Esophagus squamous epithelium (tissue), 4 donors: ENCODE results near the gene HUS1.

Experiments
- POLR2A ChIP-seq, 4 donors: fragments of 450-650 bp; IDR thresholded peaks; one replicate each; pipeline ENCODE4 v1.6.1; 2017; ENCODE audit warnings: antibody characterized with exemption in 4 of 4, mild to moderate bottlenecking in 4 of 4, moderate library complexity in 3 of 4
- TF ChIP-seq, protein P1 (sequence below), 6 experiments: fragments of 450-650 bp in 4 of 6; fragments of 200-600 bp in 2 of 6; sonication (generic) in 2 of 6; IDR thresholded peaks; one replicate each; pipeline ENCODE4 v1.5.1; 2016 to 2019; ENCODE audit warnings: antibody characterized with exemption in 6 of 6, mild to moderate bottlenecking in 4 of 6, moderate library complexity in 4 of 6

GRCh38 chr7:47950714-47951113, 28.7 kb downstream of the HUS1 start:
- TF ChIP-seq, protein P1, sequence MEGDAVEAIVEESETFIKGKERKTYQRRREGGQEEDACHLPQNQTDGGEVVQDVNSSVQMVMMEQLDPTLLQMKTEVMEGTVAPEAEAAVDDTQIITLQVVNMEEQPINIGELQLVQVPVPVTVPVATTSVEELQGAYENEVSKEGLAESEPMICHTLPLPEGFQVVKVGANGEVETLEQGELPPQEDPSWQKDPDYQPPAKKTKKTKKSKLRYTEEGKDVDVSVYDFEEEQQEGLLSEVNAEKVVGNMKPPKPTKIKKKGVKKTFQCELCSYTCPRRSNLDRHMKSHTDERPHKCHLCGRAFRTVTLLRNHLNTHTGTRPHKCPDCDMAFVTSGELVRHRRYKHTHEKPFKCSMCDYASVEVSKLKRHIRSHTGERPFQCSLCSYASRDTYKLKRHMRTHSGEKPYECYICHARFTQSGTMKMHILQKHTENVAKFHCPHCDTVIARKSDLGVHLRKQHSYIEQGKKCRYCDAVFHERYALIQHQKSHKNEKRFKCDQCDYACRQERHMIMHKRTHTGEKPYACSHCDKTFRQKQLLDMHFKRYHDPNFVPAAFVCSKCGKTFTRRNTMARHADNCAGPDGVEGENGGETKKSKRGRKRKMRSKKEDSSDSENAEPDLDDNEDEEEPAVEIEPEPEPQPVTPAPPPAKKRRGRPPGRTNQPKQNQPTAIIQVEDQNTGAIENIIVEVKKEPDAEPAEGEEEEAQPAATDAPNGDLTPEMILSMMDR (IDR thresholded peaks at IDR 0.05), result peak in 1 of 6 experiments; percentile 45
- no peak for TF ChIP-seq POLR2A (IDR thresholded peaks at IDR 0.05)
